ENCODE data around the gene HAPLN3.

HAPLN3 gene

GRCh38 chr15:88896333-88897033 is 1.1 kb upstream of the HAPLN3 start:
- H3K9me3 ChIP-seq (ENCODE audit: control insufficient read depth, low read length), result no peaks in the 10 kb centered on the region
- DNase-seq, result no peak
- peaks cover 8% of the 10 kb centered on the region for H3K36me3 ChIP-seq (ENCODE audit: control insufficient read depth, insufficient read depth, low read length)
- peak overlapping the region; percentile 3 for H3K27ac ChIP-seq (ENCODE audit: insufficient read depth, low read length, poor library complexity, severe bottlenecking)
- H3K27me3 ChIP-seq (replicated peaks; ENCODE audit: control insufficient read depth, insufficient read depth, low read length, poor library complexity, severe bottlenecking), result no peaks in the 10 kb centered on the region
- H3K4me1 ChIP-seq (ENCODE audit: control insufficient read depth, insufficient read depth, low read length, poor library complexity, severe bottlenecking), result peaks cover 26% of the 10 kb centered on the region
- no peak overlapping the region for H3K4me3 ChIP-seq (ENCODE audit: insufficient read depth, low read depth, low read length, poor library complexity, severe bottlenecking)

GRCh38 chr15:88894348-88894818 is 961 bp downstream of the HAPLN3 start:
- Histone ChIP-seq H3K27me3 (replicated peaks; ENCODE audit: control insufficient read depth, insufficient read depth, low read length, poor library complexity, severe bottlenecking) (no peaks in the 10 kb centered on the region), H3K9me3 (ENCODE audit: control insufficient read depth, low read length) (no peaks in the 10 kb centered on the region), H3K4me1 (ENCODE audit: control insufficient read depth, insufficient read depth, low read length, poor library complexity, severe bottlenecking) (peaks cover 26% of the 10 kb centered on the region), H3K27ac (ENCODE audit: insufficient read depth, low read length, poor library complexity, severe bottlenecking) (peak overlapping the region; percentile 80), H3K4me3 (ENCODE audit: insufficient read depth, low read depth, low read length, poor library complexity, severe bottlenecking) (peak overlapping the region; percentile 96), H3K36me3 (ENCODE audit: control insufficient read depth, insufficient read depth, low read length) (peaks cover 10% of the 10 kb centered on the region)
- DNase-seq, result peak; percentile 66 to 79 (median 75)

GRCh38 chr15:88891540-88892254 is 3.6 kb downstream of the HAPLN3 start:
- no peak overlapping the region for H3K4me3 ChIP-seq (ENCODE audit: insufficient read depth, low read depth, low read length, poor library complexity, severe bottlenecking)
- no peak for DNase-seq
- H3K9me3 ChIP-seq (ENCODE audit: control insufficient read depth, low read length), result no peaks in the 10 kb centered on the region
- H3K27ac ChIP-seq (ENCODE audit: insufficient read depth, low read length, poor library complexity, severe bottlenecking), result no peak overlapping the region
- peaks cover 14% of the 10 kb centered on the region for H3K4me1 ChIP-seq (ENCODE audit: control insufficient read depth, insufficient read depth, low read length, poor library complexity, severe bottlenecking)
- no peaks in the 10 kb centered on the region for H3K27me3 ChIP-seq (replicated peaks; ENCODE audit: control insufficient read depth, insufficient read depth, low read length, poor library complexity, severe bottlenecking)
- peaks cover 26% of the 10 kb centered on the region for H3K36me3 ChIP-seq (ENCODE audit: control insufficient read depth, insufficient read depth, low read length)

GRCh38 chr15:88890495-88890894 is 4.8 kb downstream of the HAPLN3 start:
- Histone ChIP-seq H3K27ac (ENCODE audit: insufficient read depth, low read length, poor library complexity, severe bottlenecking) (no peak overlapping the region), H3K27me3 (replicated peaks; ENCODE audit: control insufficient read depth, insufficient read depth, low read length, poor library complexity, severe bottlenecking) (no peaks in the 10 kb centered on the region), H3K9me3 (ENCODE audit: control insufficient read depth, low read length) (no peaks in the 10 kb centered on the region), H3K4me3 (ENCODE audit: insufficient read depth, low read depth, low read length, poor library complexity, severe bottlenecking) (no peak overlapping the region), H3K4me1 (ENCODE audit: control insufficient read depth, insufficient read depth, low read length, poor library complexity, severe bottlenecking) (peaks cover 3% of the 10 kb centered on the region), H3K36me3 (ENCODE audit: control insufficient read depth, insufficient read depth, low read length) (peaks cover 36% of the 10 kb centered on the region)
- no peak for DNase-seq

GRCh38 chr15:88888719-88889118 is 6.6 kb downstream of the HAPLN3 start:
- no peak overlapping the region for H3K27ac ChIP-seq (ENCODE audit: insufficient read depth, low read length, poor library complexity, severe bottlenecking)
- no peaks in the 10 kb centered on the region for H3K4me1 ChIP-seq (ENCODE audit: control insufficient read depth, insufficient read depth, low read length, poor library complexity, severe bottlenecking)
- no peaks in the 10 kb centered on the region for H3K9me3 ChIP-seq (ENCODE audit: control insufficient read depth, low read length)
- no peak overlapping the region for H3K4me3 ChIP-seq (ENCODE audit: insufficient read depth, low read depth, low read length, poor library complexity, severe bottlenecking)
- H3K27me3 ChIP-seq (replicated peaks; ENCODE audit: control insufficient read depth, insufficient read depth, low read length, poor library complexity, severe bottlenecking), result no peaks in the 10 kb centered on the region
- DNase-seq, result no peak
- peaks cover 44% of the 10 kb centered on the region for H3K36me3 ChIP-seq (ENCODE audit: control insufficient read depth, insufficient read depth, low read length)

- no peak for DNase-seq
- H3K4me1 ChIP-seq (ENCODE audit: control insufficient read depth, insufficient read depth, low read length, poor library complexity, severe bottlenecking), result no peaks in the 10 kb centered on the region
- no peaks in the 10 kb centered on the region for H3K27me3 ChIP-seq (replicated peaks; ENCODE audit: control insufficient read depth, insufficient read depth, low read length, poor library complexity, severe bottlenecking)
- peaks cover 50% of the 10 kb centered on the region for H3K36me3 ChIP-seq (ENCODE audit: control insufficient read depth, insufficient read depth, low read length)
- H3K4me3 ChIP-seq (ENCODE audit: insufficient read depth, low read depth, low read length, poor library complexity, severe bottlenecking), result no peak overlapping the region
- H3K9me3 ChIP-seq (ENCODE audit: control insufficient read depth, low read length), result no peaks in the 10 kb centered on the region
- no peak overlapping the region for H3K27ac ChIP-seq (ENCODE audit: insufficient read depth, low read length, poor library complexity, severe bottlenecking)
These were observed 8.2 kb downstream of the HAPLN3 start for GRCh38 chr15:88887068-88887580.

- Histone ChIP-seq H3K27me3 (replicated peaks; ENCODE audit: control insufficient read depth, insufficient read depth, low read length, poor library complexity, severe bottlenecking) (no peaks in the 10 kb centered on the region), H3K4me1 (ENCODE audit: control insufficient read depth, insufficient read depth, low read length, poor library complexity, severe bottlenecking) (no peaks in the 10 kb centered on the region), H3K9me3 (ENCODE audit: control insufficient read depth, low read length) (no peaks in the 10 kb centered on the region), H3K4me3 (ENCODE audit: insufficient read depth, low read depth, low read length, poor library complexity, severe bottlenecking) (no peak overlapping the region), H3K36me3 (ENCODE audit: control insufficient read depth, insufficient read depth, low read length) (peaks cover 80% of the 10 kb centered on the region), H3K27ac (ENCODE audit: insufficient read depth, low read length, poor library complexity, severe bottlenecking) (no peak overlapping the region)
- no peak for DNase-seq
These were observed 12.6 kb downstream of the HAPLN3 start for GRCh38 chr15:88882785-88883184.

DNA sequence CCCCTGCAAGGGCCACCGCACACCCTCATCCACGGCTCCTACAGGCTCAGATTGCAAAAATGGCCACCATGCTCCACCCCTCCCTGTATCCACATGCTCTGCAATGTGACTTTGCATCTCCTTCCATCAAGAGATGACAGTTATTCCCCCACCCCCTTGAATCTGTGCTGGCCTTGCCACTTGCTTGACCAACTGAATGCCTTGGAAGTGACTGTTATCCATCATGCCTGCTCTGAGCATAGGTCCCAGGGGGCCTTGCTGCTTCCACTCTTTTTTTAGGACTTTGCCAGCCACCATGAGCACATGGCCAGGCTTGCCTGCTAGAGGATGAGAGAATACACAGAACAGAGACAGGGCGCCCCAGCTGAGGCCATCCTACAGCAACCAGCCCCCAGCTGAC is 13.6 kb downstream of the HAPLN3 start:
- Histone ChIP-seq H3K27ac (ENCODE audit: insufficient read depth, low read length, poor library complexity, severe bottlenecking) (no peak overlapping the region), H3K9me3 (ENCODE audit: control insufficient read depth, low read length) (no peaks in the 10 kb centered on the region), H3K27me3 (replicated peaks; ENCODE audit: control insufficient read depth, insufficient read depth, low read length, poor library complexity, severe bottlenecking) (no peaks in the 10 kb centered on the region), H3K4me1 (ENCODE audit: control insufficient read depth, insufficient read depth, low read length, poor library complexity, severe bottlenecking) (no peaks in the 10 kb centered on the region), H3K4me3 (ENCODE audit: insufficient read depth, low read depth, low read length, poor library complexity, severe bottlenecking) (no peak overlapping the region), H3K36me3 (ENCODE audit: control insufficient read depth, insufficient read depth, low read length) (peaks cover 79% of the 10 kb centered on the region)
- no peak for DNase-seq

DNA sequence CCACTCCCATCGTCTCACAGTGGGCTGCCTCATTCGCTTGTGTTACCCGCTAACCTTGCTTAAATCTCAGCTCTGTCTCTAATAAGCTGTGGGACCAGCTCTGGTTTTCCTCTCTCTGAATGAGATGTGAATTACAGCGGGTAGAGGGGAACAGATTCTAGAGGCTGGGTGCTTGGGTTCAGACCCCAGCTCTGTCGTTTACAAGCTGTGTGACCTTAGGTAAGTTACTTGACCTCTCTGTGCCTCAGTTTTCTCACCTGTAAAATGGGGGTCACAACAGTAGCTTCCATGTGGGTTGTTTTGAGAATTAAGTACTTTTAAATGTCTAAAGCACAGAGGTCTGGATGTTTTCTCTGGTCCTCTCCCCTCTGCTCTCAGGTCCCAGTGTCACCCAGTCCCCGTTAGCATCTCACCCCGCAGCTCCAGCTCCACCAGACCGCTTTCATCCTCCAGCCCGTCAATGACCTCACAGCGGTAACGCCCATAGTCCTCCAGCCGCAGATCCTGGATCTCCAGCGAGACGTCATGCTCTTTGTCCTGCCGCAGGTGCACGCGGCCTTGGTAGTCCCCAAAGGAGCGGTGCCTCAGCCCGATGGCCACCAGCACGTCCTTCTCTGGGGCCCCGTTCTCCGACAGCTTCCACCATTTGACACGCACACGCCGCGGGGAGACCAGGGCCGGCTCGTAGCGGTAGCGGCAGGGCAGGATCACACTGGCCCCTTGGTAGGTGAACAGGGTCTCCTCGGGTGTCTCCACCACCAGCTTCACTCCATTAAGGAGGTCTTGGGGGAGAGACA is 14.2 kb downstream of the HAPLN3 start:
- no peaks in the 10 kb centered on the region for H3K27me3 ChIP-seq (replicated peaks; ENCODE audit: control insufficient read depth, insufficient read depth, low read length, poor library complexity, severe bottlenecking)
- no peak overlapping the region for H3K4me3 ChIP-seq (ENCODE audit: insufficient read depth, low read depth, low read length, poor library complexity, severe bottlenecking)
- H3K27ac ChIP-seq (ENCODE audit: insufficient read depth, low read length, poor library complexity, severe bottlenecking), result no peak overlapping the region
- no peaks in the 10 kb centered on the region for H3K9me3 ChIP-seq (ENCODE audit: control insufficient read depth, low read length)
- H3K4me1 ChIP-seq (ENCODE audit: control insufficient read depth, insufficient read depth, low read length, poor library complexity, severe bottlenecking), result no peaks in the 10 kb centered on the region
- no peak for DNase-seq
- peaks cover 79% of the 10 kb centered on the region for H3K36me3 ChIP-seq (ENCODE audit: control insufficient read depth, insufficient read depth, low read length)

Measured in effector memory CD4-positive, alpha-beta T cell (primary cell).